Neural progenitor cell (in vitro differentiated cells): ENCODE measurements around the gene HACE1. TPM values are rescaled to one million over a fixed set of nuclear protein-coding genes. Genes with fewer than 3 reads are reported as not detected.
"Not testable (repeated sequence)": the region's sequence is repeated elsewhere in the genome, so short reads cannot be mapped to it uniquely, and the experiment has no call there.

Experiments used
- DNase-seq: peaks from one replicate; pipeline ENCODE4 v3.0.0-alpha.2; 2016; ENCODE audit warnings: low spot score
- H2AFZ ChIP-seq: fragments of 200-600 bp; sonication (generic); replicated peaks from 2 replicates; pipeline ENCODE4 v1.6.1; 2016; ENCODE audit warnings: antibody characterized with exemption
- H3F3A ChIP-seq: fragments of 200-600 bp; sonication (generic); 2 replicates; pipeline ENCODE4 v1.6.1; 2016; ENCODE audit warnings: antibody characterized with exemption, low read depth
- H3K27ac ChIP-seq: fragments of 200-600 bp; sonication (generic); 2 replicates; pipeline ENCODE4 v1.5.1; 2016; ENCODE audit warnings: mild to moderate bottlenecking
- H3K27me3 ChIP-seq: fragments of 200-600 bp; sonication (generic); 2 replicates; pipeline ENCODE4 v1.6.1; 2016; ENCODE audit warnings: mild to moderate bottlenecking, moderate library complexity
- H3K36me3 ChIP-seq: fragments of 200-600 bp; sonication (generic); 2 replicates; pipeline ENCODE4 v1.5.1; 2016
- H3K4me1 ChIP-seq: fragments of 200-600 bp; sonication (generic); 2 replicates; pipeline ENCODE4 v1.6.1; 2016; ENCODE audit warnings: mixed run types
- H3K4me2 ChIP-seq: fragments of 200-600 bp; sonication (generic); 2 replicates; pipeline ENCODE4 v1.6.1; 2016
- H3K4me3 ChIP-seq: fragments of 200-600 bp; sonication (generic); 2 replicates; pipeline ENCODE4 v1.5.1; 2016
- H3K79me2 ChIP-seq: fragments of 200-600 bp; sonication (generic); 2 replicates; pipeline ENCODE4 v1.6.1; 2016; ENCODE audit warnings: low read depth
- H3K9ac ChIP-seq: fragments of 200-600 bp; sonication (generic); 2 replicates; pipeline ENCODE4 v1.6.1; 2016
- H3K9me3 ChIP-seq: fragments of 200-600 bp; sonication (generic); 2 replicates; pipeline ENCODE4 v1.5.1; 2016; ENCODE audit warnings: low read depth
- H4K20me1 ChIP-seq: fragments of 200-600 bp; sonication (generic); 2 replicates; pipeline ENCODE4 v1.6.1; 2016; ENCODE audit warnings: low read depth
- H3K27ac Mint-ChIP-seq: 3 replicates; pipeline ENCODE4 v1.8.0; 2021; ENCODE audit warnings: mixed read lengths
- H3K27me3 Mint-ChIP-seq: 2 replicates; pipeline ENCODE4 v1.8.0; 2022; ENCODE audit warnings: low read depth, mild to moderate bottlenecking, inconsistent platforms, moderate library complexity, mixed read lengths; ENCODE audit not compliant: insufficient read depth
- H3K36me3 Mint-ChIP-seq: 3 replicates; pipeline ENCODE4 v1.8.0; 2021; ENCODE audit warnings: mixed read lengths
- H3K4me1 Mint-ChIP-seq: 3 replicates; pipeline ENCODE4 v1.8.0; 2021; ENCODE audit warnings: mixed read lengths
- H3K4me3 Mint-ChIP-seq: 3 replicates; pipeline ENCODE4 v1.8.0; 2021; ENCODE audit warnings: mild to moderate bottlenecking, moderate library complexity, mixed read lengths
- H3K9me3 Mint-ChIP-seq: 3 replicates; pipeline ENCODE4 v1.8.0; 2020; ENCODE audit warnings: mixed read lengths
- CTCF ChIP-seq: fragments of 200-600 bp; sonication (generic); IDR thresholded peaks from 2 replicates; pipeline ENCODE4 v1.5.1; 2017; ENCODE audit warnings: antibody characterized with exemption, mild to moderate bottlenecking
- EZH2 ChIP-seq: fragments of 200-600 bp; sonication (generic); IDR thresholded peaks from 2 replicates; pipeline ENCODE4 v1.6.1; 2017; ENCODE audit warnings: antibody characterized with exemption, mild to moderate bottlenecking, moderate library complexity
- EZH2phosphoT487 ChIP-seq: fragments of 200-600 bp; sonication (generic); IDR thresholded peaks from 2 replicates; pipeline ENCODE4 v1.6.1; 2017; ENCODE audit warnings: antibody characterized with exemption
- total RNA-seq: library from RNA; depleted of rRNA; stranded (reverse); fragments of >200 nt; gene quantifications from 2 replicates; pipeline ENCODE4 v1.2.3, GENCODE V29; 2015; ENCODE audit warnings: low replicate concordance

The HACE1 gene
- total RNA-seq, 1 donor from 2014 or later: 53.3 TPM

GRCh38 chr6:104855507-104855906 is 4.2 kb downstream of the HACE1 start:
- Mint-ChIP-seq H3K36me3 (peaks cover 13% of the 10 kb centered on the region), H3K9me3 (no peaks in the 10 kb centered on the region), H3K27me3 (no peaks in the 10 kb centered on the region), H3K4me1 (peaks cover 11% of the 10 kb centered on the region), H3K4me3 (no peak overlapping the region), H3K27ac (no peak overlapping the region)
- H2AFZ ChIP-seq: no peak overlapping the region
- no peak for DNase-seq
- H3K27ac ChIP-seq: no peak overlapping the region
- H3K36me3 ChIP-seq: peaks cover 12% of the 10 kb centered on the region
- TF ChIP-seq EZH2 (no peak), CTCF (no peak), EZH2phosphoT487 (no peak)
- H3F3A ChIP-seq: no peaks in the 10 kb centered on the region
- H4K20me1 ChIP-seq: peaks cover 14% of the 10 kb centered on the region
- H3K4me1 ChIP-seq: peaks cover 20% of the 10 kb centered on the region
- H3K79me2 ChIP-seq: peaks cover 79% of the 10 kb centered on the region
- H3K4me2 ChIP-seq: no peak overlapping the region
- H3K9me3 ChIP-seq: no peaks in the 10 kb centered on the region
- no peak overlapping the region for H3K9ac ChIP-seq
- H3K4me3 ChIP-seq: no peak overlapping the region
- H3K27me3 ChIP-seq: no peaks in the 10 kb centered on the region

GRCh38 chr6:104847721-104848120 is 12.0 kb downstream of the HACE1 start:
- H2AFZ ChIP-seq, H3K9ac ChIP-seq, H3K4me1 ChIP-seq, H3K4me3 ChIP-seq, H3K27me3 ChIP-seq, H3K4me2 ChIP-seq, H3F3A ChIP-seq, H3K9me3 Mint-ChIP-seq, H4K20me1 ChIP-seq, H3K27ac Mint-ChIP-seq, H3K27ac ChIP-seq, H3K9me3 ChIP-seq, H3K4me3 Mint-ChIP-seq, H3K4me1 Mint-ChIP-seq, DNase-seq, H3K27me3 Mint-ChIP-seq: not testable (repeated sequence)
- Histone ChIP-seq H3K36me3 (peaks cover 26% of the 10 kb centered on the region), H3K79me2 (peaks cover 13% of the 10 kb centered on the region)
- H3K36me3 Mint-ChIP-seq: peaks cover 40% of the 10 kb centered on the region

GRCh38 chr6:104843229-104843628 is 16.5 kb downstream of the HACE1 start:
- H3K27ac ChIP-seq: no peak overlapping the region
- H3F3A ChIP-seq: no peaks in the 10 kb centered on the region
- no peak for DNase-seq
- H3K4me3 Mint-ChIP-seq: no peak overlapping the region
- H3K4me2 ChIP-seq: no peak overlapping the region
- no peaks in the 10 kb centered on the region for H4K20me1 ChIP-seq
- peaks cover 3% of the 10 kb centered on the region for H3K27me3 Mint-ChIP-seq
- TF ChIP-seq EZH2 (no peak), CTCF (no peak), EZH2phosphoT487 (no peak)
- H3K27ac Mint-ChIP-seq: no peak overlapping the region
- H2AFZ ChIP-seq: no peak overlapping the region
- H3K27me3 ChIP-seq: no peaks in the 10 kb centered on the region
- H3K4me1 ChIP-seq: no peaks in the 10 kb centered on the region
- H3K4me1 Mint-ChIP-seq: no peaks in the 10 kb centered on the region
- peaks cover 11% of the 10 kb centered on the region for H3K9me3 Mint-ChIP-seq
- H3K9me3 ChIP-seq: no peaks in the 10 kb centered on the region
- H3K36me3 ChIP-seq: no peaks in the 10 kb centered on the region
- no peak overlapping the region for H3K4me3 ChIP-seq
- H3K79me2 ChIP-seq: no peaks in the 10 kb centered on the region
- no peak overlapping the region for H3K9ac ChIP-seq
- peaks cover 41% of the 10 kb centered on the region for H3K36me3 Mint-ChIP-seq

GRCh38 chr6:104837158-104837557 is 22.6 kb downstream of the HACE1 start:
- Mint-ChIP-seq H3K36me3 (peaks cover 44% of the 10 kb centered on the region), H3K4me3 (no peak overlapping the region), H3K9me3 (peaks cover 17% of the 10 kb centered on the region), H3K4me1 (no peaks in the 10 kb centered on the region), H3K27me3 (peaks cover 2% of the 10 kb centered on the region), H3K27ac (no peak overlapping the region)
- no peak overlapping the region for H3K4me2 ChIP-seq
- H3K79me2 ChIP-seq: peaks cover 11% of the 10 kb centered on the region
- TF ChIP-seq EZH2phosphoT487: no peak
- no peak for TF ChIP-seq EZH2
- TF ChIP-seq CTCF: no peak
- no peak overlapping the region for H2AFZ ChIP-seq
- H3K36me3 ChIP-seq: no peaks in the 10 kb centered on the region
- H3K4me1 ChIP-seq: no peaks in the 10 kb centered on the region
- no peak overlapping the region for H3K27ac ChIP-seq
- H4K20me1 ChIP-seq: no peaks in the 10 kb centered on the region
- H3K9me3 ChIP-seq: no peaks in the 10 kb centered on the region
- H3K9ac ChIP-seq: no peak overlapping the region
- H3K4me3 ChIP-seq: no peak overlapping the region
- H3F3A ChIP-seq: no peaks in the 10 kb centered on the region
- no peak for DNase-seq
- H3K27me3 ChIP-seq: no peaks in the 10 kb centered on the region

- not testable (repeated sequence) for H3K27me3 ChIP-seq, H3K4me2 ChIP-seq, H3K27me3 Mint-ChIP-seq, H3K27ac ChIP-seq, H4K20me1 ChIP-seq, H3F3A ChIP-seq, H3K9me3 ChIP-seq, H3K36me3 ChIP-seq, H3K4me1 ChIP-seq, H3K4me3 Mint-ChIP-seq, H3K4me3 ChIP-seq, DNase-seq, H3K9ac ChIP-seq, H3K27ac Mint-ChIP-seq, H2AFZ ChIP-seq, H3K4me1 Mint-ChIP-seq
- H3K79me2 ChIP-seq: peaks cover 11% of the 10 kb centered on the region
- Mint-ChIP-seq H3K9me3 (peaks cover 17% of the 10 kb centered on the region), H3K36me3 (peaks cover 44% of the 10 kb centered on the region)
Observed at GRCh38 chr6:104836479-104837020, 23.2 kb downstream of the HACE1 start.
